HG02623 (cell line): ENCODE measurements around the gene CCL3.
A peak's percentile ranks its signal among the peaks of the same experiment; 100 is the strongest.
"Not testable (repeated sequence)": the region's sequence is repeated elsewhere in the genome, so short reads cannot be mapped to it uniquely, and the experiment has no call there.

Experiments used
- ATAC-seq: cut with Tn5 transposase; IDR thresholded peaks from one replicate; pipeline ENCODE4 v1.9.1; 2021; ENCODE audit warnings: moderate library complexity; ENCODE audit not compliant: unreplicated experiment

Gene CCL3

GRCh38 chr17:36117505-36118382 lies 27.8 kb upstream of the CCL3 start:
- ATAC-seq = no peak

GRCh38 chr17:36115649-36115977 lies 25.7 kb upstream of the CCL3 start:
- ATAC-seq = not testable (repeated sequence)

GRCh38 chr17:36114971-36115648 lies 25.2 kb upstream of the CCL3 start:
- ATAC-seq = not testable (repeated sequence)

GRCh38 chr17:36113131-36113530 lies 23.2 kb upstream of the CCL3 start:
- not testable (repeated sequence) for ATAC-seq

GRCh38 chr17:36112572-36112971 lies 22.6 kb upstream of the CCL3 start:
- ATAC-seq = no peak

GRCh38 chr17:36111068-36111490 lies 21.1 kb upstream of the CCL3 start:
- no peak for ATAC-seq

GRCh38 chr17:36108265-36108664 lies 18.3 kb upstream of the CCL3 start:
- not testable (repeated sequence) for ATAC-seq

- ATAC-seq = no peak
These were observed 17.7 kb upstream of the CCL3 start for GRCh38 chr17:36107660-36108059.

GRCh38 chr17:36106493-36106835 lies 16.5 kb upstream of the CCL3 start:
- no peak for ATAC-seq

- no peak for ATAC-seq
These were observed 16.0 kb upstream of the CCL3 start for GRCh38 chr17:36105781-36106492.

- ATAC-seq = no peak
These were observed 14.8 kb upstream of the CCL3 start for GRCh38 chr17:36104701-36105181.

- not testable (repeated sequence) for ATAC-seq
These were observed 14.3 kb upstream of the CCL3 start for GRCh38 chr17:36104246-36104645.

- ATAC-seq = peak; percentile 62
These were observed 13.5 kb upstream of the CCL3 start, which contains the start of gene CCL4 for GRCh38 chr17:36103401-36103975. TSS of gene CCL4 (plus strand) at chr17:36103827. CDS start at chr17:36103906, 79 bp downstream.

GRCh38 chr17:36099004-36099403 lies 9.1 kb upstream of the CCL3 start:
- not testable (repeated sequence) for ATAC-seq

- no peak for ATAC-seq
These were observed 6.0 kb upstream of the CCL3 start for GRCh38 chr17:36095992-36096391.

GRCh38 chr17:36094746-36095145 lies 4.8 kb upstream of the CCL3 start:
- no peak for ATAC-seq

GRCh38 chr17:36094232-36094631 lies 4.3 kb upstream of the CCL3 start:
- ATAC-seq = no peak

GRCh38 chr17:36092715-36093114 lies 2.8 kb upstream of the CCL3 start:
- ATAC-seq = not testable (repeated sequence)

- no peak for ATAC-seq
These were observed 2.3 kb upstream of the CCL3 start for GRCh38 chr17:36092230-36092629.

GRCh38 chr17:36089339-36089865 lies 541 bp downstream of the CCL3 start:
- no peak for ATAC-seq
